ENCODE data around the gene DNAH14. TPM values are rescaled to one million over a fixed set of nuclear protein-coding genes. Genes with fewer than 3 reads are reported as not detected.
"Not testable (repeated sequence)": the region's sequence is repeated elsewhere in the genome, so short reads cannot be mapped to it uniquely, and the experiment has no call there.

The DNAH14 gene
- total and polyA plus RNA-seq, 9 of the 15 experiments (the other 6 are each of a cell fraction or from before 2014, with no cell fraction given) = 58.4 to 142 (median 98.4) TPM

DNA sequence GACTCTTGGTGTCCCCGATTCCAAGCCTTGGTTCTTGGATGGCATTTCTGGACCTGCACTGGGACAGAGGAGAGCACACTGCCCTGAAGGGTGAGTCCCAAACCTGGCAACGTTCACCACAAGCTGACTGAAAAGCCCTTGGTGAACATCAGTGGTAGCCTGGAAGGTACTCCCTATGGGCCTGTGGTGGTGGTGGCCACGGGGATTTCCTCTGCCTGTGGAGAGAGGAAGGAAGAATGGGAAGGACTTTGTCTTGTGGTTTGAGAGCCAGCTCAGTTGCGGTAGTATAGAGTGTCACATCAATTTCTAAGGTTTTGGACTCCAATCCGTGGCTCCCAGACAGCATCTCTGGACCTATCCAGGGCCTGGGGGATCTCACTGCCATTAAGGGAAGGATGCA, 50.7 kb downstream of the DNAH14 start:
- Histone ChIP-seq H3K36me3 (ENCODE audit: control insufficient read depth, insufficient read depth, low read length) (no peaks in the 10 kb centered on the region), H3K9me1 (ENCODE audit: control insufficient read depth, insufficient read depth, low read length) (no peaks in the 10 kb centered on the region), H3K9me3 (replicated peaks; ENCODE audit: control insufficient read depth, insufficient read depth, low read depth, low read length) (peaks cover 7% of the 10 kb centered on the region), H2AFZ (ENCODE audit: low read depth, low read length) (no peak overlapping the region), H4K20me1 (replicated peaks; ENCODE audit: control insufficient read depth, insufficient read depth, low read length) (no peaks in the 10 kb centered on the region), H3K27me3 (ENCODE audit: control insufficient read depth in 2 of 2, insufficient read depth in 2 of 2, low read length in 2 of 2) (no peaks in the 10 kb centered on the region), H3K4me1 (replicated peaks in 1 of 2; ENCODE audit: control insufficient read depth in 2 of 2, insufficient read depth in 2 of 2, low read length in 2 of 2) (no peaks in the 10 kb centered on the region), H3K79me2 (ENCODE audit: control insufficient read depth, insufficient read depth, low read length) (no peaks in the 10 kb centered on the region), H3K4me2 (ENCODE audit: insufficient read depth, low read length) (no peak overlapping the region), H3K27ac (ENCODE audit: extremely low read depth, low read depth, low read length) (no peak overlapping the region), H3K9ac (ENCODE audit: insufficient read depth in 1 of 2, low read depth in 2 of 2, low read length in 2 of 2) (no peak overlapping the region), H3K4me3 (no peak overlapping the region)
- in situ Hi-C loops (cut with MboI) = no loop called here
- 71% methylated on average over 5 of the region's 5 CpGs for WGBS (ENCODE audit: insufficient coverage, low coverage, missing lambda C conversion rate)
- intact Hi-C loops (cut with micrococcal nuclease) = no loop called here
- ChIA-PET POLR2A (interaction anchor here (0.5 kb wide), 1 partner anchor 101 kb away, joined by 3 read pairs; no protein-coding TSS in a partner anchor), CTCF (ENCODE audit: low intra/inter-chr PET ratio) (no interaction called here)
- DNase-seq (ENCODE audit: extremely low read depth in 1 of 4, low spot score in 3 of 4) (no peak), ATAC-seq (no peak), FAIRE-seq (no peak)
- no peak for TF ChIP-seq NFIC (IDR thresholded peaks at IDR 0.05)
- BruUV-seq (replicated peaks) = no TSS peak

GRCh38 chr1:224981922-224982354, 52.5 kb downstream of the DNAH14 start:
- H3K9me3 ChIP-seq (replicated peaks; ENCODE audit: control insufficient read depth, insufficient read depth, low read depth, low read length); H3K79me2 ChIP-seq (ENCODE audit: control insufficient read depth, insufficient read depth, low read length); FAIRE-seq; ATAC-seq; CTCF ChIA-PET (ENCODE audit: low intra/inter-chr PET ratio); H3K4me2 ChIP-seq (ENCODE audit: insufficient read depth, low read length); H3K27ac ChIP-seq (ENCODE audit: extremely low read depth, low read depth, low read length); H3K36me3 ChIP-seq (ENCODE audit: control insufficient read depth, insufficient read depth, low read length); H3K4me3 ChIP-seq; POLR2A ChIA-PET; in situ Hi-C loops (cut with MboI); H4K20me1 ChIP-seq (replicated peaks; ENCODE audit: control insufficient read depth, insufficient read depth, low read length); H2AFZ ChIP-seq (ENCODE audit: low read depth, low read length); H3K9ac ChIP-seq (ENCODE audit: insufficient read depth in 1 of 2, low read depth in 2 of 2, low read length in 2 of 2); H3K9me1 ChIP-seq (ENCODE audit: control insufficient read depth, insufficient read depth, low read length); H3K27me3 ChIP-seq (ENCODE audit: control insufficient read depth in 2 of 2, insufficient read depth in 2 of 2, low read length in 2 of 2); intact Hi-C loops (cut with micrococcal nuclease); BruUV-seq (replicated peaks); DNase-seq (ENCODE audit: extremely low read depth in 1 of 4, low spot score in 3 of 4); H3K4me1 ChIP-seq (replicated peaks in 1 of 2; ENCODE audit: control insufficient read depth in 2 of 2, insufficient read depth in 2 of 2, low read length in 2 of 2): not testable (repeated sequence)
- 94% methylated on average over 1 of the region's 1 CpG for WGBS (ENCODE audit: insufficient coverage, low coverage, missing lambda C conversion rate)

All from K562 (cell line).